HG02938 (cell line): ENCODE measurements around the gene LSM3.

Experiments
- ATAC-seq: cut with Tn5 transposase; IDR thresholded peaks from one replicate; pipeline ENCODE4 v1.9.1; 2021; ENCODE audit warnings: mild to moderate bottlenecking, moderate library complexity; ENCODE audit not compliant: unreplicated experiment

The LSM3 gene

DNA sequence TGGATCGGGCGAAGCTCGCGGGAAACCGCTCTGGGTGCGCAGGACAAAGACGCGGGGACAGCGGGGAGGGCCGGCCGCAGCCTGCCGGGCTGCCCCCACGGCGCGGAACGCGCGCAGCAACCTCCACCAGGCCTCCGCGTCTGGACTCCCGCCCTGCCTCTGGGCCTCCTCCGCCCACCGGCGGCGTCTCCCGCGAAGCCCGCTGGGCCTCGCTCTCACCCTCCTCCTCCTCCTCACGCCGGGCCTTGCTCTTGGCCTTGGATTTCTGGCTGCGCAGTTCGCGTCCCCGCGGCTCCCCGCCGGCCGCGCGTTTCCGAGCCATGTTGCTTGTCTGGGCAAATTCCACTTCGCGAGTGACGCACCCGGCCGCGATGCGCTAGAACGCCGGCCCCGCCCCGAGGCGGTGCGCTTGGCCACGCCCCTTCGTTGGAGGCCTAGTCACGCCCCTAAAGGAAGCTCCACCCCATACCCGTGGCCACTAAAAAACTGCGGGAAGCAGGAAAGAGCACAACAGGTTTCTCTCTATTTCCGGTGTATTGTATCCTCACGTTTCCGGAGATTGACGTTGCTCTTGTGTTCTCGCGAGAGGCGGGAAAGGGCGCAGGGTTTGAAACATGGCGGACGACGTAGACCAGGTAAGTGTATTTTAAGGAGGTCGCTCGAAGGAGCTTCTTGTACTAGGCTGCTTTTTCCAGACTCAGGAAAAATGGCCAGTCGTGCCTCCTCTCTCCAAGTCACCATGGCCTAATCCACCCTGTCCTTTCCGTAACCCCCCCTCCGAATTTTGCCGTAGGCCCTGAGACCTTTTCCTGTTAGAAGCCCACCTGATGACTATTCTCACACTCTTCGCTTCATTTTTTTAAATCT is at the start of gene LSM3, which contains the start of gene XPC:
TSS of gene LSM3 (plus strand) at position 571 of the 867 bp plus-strand sequence. CDS start at position 615, 44 bp downstream.
TSS of gene XPC (minus strand) at position 355 of the 867 bp plus-strand sequence. CDS start at position 322, 33 bp downstream.
- ATAC-seq = peak; percentile 94

DNA sequence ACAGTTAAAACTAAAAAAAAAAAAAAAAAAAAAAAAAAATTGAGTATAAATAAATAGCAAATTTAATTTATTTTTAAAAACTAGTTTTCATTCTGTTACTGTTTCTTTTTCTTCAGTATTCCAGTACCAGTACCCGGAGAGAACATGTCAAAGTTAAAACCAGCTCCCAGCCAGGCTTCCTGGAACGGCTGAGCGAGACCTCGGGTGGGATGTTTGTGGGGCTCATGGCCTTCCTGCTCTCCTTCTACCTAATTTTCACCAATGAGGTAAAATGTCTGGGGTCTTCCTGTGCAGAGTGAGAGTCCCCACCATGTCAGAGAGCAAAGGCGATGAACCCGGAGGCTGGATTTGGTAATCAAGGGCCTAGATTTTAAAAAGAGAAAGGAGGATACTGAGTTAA is 49.3 kb upstream of the LSM3 start:
- no peak for ATAC-seq

DNA sequence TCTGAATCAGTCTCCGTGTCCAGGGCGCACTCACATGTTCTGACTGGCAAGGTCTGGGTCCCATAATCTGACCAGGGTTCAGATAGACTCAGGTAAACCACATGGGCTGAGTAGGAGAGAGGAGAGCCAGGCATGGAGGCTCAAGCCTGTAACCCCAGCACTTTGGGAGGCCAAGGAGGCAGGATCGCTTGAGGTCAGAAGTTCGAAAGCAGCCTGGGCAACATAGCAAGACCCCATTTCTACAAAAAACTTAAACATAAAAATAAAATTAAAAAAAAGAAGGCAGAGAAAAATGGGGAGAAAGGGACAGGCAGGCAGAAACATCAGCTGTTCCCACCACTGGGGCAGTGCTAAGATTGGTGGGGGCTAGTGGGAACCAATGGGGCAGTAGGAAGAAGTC is 48.4 kb upstream of the LSM3 start:
- no peak for ATAC-seq

DNA sequence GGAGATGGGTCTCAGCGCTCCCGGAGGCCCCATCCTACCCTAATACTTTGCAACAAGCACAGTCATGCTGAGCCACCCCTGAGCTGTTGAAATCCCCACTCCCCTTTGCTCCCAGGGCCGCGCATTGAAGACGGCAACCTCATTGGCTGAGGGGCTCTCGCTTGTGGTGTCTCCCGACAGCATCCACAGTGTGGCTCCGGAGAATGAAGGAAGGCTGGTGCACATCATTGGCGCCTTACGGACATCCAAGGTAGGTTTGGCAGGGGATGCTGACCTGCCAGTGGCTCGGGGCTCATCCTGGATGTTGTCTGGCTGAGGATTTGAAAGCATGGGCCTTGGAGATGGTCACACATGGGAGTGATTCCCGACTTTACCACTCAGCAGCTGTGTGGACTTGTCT is 47.9 kb upstream of the LSM3 start:
- ATAC-seq = no peak

DNA sequence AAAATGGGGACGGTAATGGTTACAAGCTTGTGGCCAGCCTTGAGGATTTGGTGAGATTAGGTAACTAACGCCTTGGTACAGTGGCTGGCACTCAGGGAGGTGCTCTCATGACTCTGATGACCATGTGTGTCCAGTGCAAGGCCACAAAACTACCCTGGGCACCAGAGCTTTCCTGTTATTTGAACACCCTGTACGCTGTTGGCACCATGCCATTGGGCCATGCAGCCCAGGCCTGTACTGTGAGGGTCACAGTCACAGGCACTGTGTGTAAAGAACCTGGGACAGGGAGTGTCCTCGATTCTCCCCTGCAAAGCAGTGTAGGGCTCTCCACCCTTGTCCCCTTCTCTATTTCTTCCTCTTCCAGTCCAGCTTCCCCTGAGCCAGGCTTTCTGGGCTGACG is 47.5 kb upstream of the LSM3 start:
- no peak for ATAC-seq

DNA sequence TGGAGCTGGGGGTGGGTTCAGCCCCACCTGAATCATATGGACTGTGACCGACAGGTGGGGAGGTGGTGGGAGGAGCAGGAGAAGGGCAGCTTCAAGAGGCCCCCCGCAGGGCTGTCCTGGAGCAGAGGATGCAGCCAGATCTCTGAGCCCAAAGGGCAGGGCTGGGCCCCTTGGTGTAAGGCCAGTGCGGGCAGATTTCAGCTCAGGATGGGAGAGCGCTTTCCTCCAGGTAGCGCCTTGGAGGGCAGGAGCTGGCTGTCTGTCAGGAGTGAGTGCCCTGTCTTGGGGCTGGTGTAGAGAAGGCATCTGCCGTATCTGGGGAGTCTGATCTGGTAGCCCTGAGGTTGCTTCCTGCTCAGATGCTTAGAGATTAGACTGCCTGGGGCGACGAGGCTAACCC is 46.5 kb upstream of the LSM3 start:
- no peak for ATAC-seq

DNA sequence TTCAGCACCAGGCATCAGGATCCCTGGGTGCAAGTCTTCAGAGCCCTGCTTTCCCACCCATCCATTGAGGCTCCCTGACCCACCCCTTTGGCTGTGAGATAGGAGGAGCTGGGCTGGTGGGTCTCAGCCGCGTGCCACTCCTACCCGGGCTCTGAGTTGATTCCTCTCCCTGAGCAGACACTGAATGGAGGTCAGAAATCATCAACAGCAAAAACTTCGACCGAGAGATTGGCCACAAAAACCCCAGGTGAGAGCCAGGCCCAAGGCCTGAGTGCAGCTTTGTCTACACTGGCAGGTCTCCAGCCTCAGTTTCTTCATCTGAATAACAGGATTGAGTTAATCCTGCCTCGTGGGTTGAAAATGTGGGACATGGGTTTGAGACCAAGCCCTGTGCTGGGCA is 45.9 kb upstream of the LSM3 start:
- no peak for ATAC-seq

DNA sequence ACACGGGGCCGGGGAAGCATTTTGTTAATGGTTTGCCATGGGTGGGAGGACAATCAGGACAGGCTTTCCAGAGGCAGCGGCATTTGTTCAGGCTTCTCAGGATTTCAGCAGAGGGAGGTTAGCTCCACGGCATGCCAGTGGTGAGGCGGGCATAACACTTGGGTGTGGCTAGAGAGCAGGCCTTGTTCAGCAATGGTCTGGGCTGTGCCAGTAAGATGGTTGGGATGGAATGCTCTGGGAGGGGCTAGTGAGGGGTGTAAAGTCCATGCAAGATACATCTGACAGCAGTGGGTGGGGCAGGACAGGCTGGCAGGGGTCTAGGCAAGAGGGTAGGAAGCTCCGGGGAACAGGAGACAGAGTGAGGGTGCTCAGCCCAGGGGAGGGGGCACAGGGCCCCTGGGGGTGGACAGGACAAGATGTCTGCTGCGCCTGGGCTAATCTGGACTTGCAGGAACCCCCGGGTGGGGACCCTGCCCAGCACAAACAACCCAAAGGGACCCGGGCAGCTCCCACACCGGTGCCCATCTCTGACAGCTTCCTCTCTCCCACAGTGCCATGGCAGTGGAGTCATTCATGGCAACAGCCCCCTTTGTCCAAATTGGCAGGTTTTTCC is 45.3 kb upstream of the LSM3 start:
- ATAC-seq = no peak

DNA sequence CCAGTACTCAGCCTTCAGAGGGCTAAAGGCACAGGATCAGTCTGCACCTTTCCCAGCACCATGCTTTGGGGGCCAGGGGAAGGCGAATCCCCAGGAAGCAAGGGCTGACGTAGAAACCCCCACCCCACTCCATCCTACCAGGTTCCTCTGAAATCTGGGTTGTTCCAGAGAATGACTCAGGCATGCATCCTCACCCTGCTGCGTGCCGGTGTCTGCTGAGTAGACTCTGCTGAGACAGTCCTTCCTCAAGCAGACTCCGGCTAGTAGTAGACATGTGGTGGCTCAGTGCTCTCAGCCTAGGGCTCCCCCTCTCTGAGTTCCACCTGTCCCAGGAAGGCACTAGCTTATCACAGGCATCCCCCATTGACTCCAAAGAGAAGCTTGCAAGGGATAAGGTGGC is 44.7 kb upstream of the LSM3 start:
- no peak for ATAC-seq

DNA sequence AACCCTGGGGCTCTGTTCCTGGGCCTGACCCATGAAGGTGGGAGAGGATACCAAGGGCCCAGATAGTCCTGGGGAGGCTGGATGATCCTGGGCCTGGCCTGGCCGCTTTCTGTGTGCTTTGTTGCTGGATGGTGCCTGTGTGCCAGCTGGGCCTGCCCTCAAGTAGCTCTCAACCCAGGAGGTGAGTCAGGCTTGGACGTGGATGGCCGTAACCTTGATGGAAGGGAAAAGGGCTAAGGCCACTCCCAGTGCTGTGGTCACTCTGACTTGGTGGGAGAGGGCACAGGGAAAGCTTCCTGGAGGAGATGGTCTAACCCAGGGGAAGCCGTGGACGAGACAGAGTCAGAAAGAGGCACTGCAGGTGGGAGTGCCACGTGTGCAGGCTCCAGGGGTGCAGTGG is 44.3 kb upstream of the LSM3 start:
- ATAC-seq = no peak

DNA sequence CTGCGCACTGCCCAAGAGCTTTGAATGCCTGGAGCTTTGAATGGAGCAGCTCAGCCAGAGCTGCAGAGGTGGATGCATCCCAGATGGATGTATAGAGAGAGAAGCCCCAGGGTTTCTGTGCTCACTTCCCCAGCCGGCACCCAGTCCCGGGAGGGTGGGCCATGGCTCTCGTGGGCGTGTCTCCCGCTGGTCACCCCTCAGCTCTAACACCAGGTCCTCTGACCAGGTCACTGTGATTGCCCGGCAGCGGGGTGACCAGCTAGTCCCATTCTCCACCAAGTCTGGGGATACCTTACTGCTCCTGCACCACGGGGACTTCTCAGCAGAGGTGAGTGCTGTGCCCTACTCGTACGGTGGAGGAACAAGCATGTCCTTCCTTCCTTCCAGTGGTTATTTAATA is 43.0 kb upstream of the LSM3 start:
- no peak for ATAC-seq

DNA sequence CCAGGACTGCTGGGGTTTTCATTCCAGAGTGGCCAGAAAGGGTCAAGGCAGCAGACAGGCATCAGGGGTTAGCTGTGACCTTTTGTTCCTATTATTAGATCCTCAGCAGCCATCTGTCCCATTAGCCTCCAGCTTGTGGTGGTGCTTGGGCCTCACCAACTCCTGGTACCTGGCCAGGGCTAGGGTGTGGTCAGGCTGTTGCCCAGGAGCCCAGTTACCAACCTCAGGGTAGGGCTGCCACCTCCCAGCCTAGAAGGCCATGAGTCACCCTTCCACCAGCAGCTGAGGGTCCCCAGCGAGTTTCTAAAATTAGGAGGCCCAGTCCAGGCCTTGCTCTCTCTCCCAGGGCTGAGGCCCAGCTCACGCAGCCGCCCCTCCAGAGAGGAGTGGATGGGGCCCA is 41.6 kb upstream of the LSM3 start:
- ATAC-seq = no peak

DNA sequence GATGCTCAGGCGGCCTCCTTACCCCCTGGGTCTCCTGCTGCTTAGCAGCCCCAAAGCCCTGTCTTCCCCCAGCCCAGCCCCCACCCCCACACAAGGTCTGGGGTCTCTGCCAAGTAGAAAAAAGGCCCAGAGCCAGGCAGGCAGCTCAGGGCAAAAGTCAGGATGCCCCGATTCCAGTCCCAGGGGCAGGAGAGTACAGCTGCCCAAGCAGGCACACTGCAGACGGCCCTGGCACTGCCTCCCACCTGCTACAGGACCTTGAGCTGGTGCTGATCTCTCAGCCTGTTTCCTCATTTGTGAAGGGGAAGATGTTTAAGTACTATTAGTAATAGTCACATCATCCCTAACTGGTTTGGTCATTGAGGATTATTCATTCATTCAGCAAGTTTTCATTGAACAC is 41.2 kb upstream of the LSM3 start:
- ATAC-seq = no peak

DNA sequence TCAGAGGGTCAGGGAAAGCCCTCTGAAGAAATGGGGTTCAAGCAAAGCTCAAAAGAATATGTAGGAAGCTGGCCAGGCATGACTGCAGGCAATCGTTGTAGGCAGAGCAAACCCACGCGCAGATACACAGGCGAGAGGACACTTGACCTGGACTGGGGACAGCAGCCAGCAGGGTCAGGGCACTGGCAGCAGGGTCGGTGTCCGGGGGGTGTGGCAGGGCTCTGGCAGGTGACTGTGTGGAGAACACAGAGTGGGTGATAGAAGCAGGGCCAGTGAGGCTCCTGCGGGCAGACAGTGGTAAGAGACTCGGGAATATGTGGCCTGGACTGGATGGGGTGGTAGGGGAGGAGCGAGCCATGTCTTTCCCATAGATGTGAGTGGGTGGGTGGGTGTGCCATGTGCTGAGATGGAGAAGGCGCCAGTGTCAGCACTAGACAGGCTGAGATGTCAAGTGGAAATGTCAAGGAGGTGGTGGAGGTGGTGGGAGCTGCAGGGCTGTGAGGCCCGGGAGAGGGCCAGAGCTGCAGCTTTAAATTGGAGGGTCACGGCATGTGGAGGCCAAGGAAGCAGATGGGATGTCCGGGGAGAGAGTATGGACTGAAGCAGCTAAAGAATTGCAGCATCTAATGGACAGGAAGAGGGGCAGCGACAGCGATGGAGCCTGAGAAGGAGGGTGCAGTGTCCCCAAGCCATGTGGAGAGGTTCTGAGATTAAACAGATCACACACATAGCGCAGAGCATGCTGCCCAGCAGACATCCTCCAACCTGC is 40.3 kb upstream of the LSM3 start:
- no peak for ATAC-seq

DNA sequence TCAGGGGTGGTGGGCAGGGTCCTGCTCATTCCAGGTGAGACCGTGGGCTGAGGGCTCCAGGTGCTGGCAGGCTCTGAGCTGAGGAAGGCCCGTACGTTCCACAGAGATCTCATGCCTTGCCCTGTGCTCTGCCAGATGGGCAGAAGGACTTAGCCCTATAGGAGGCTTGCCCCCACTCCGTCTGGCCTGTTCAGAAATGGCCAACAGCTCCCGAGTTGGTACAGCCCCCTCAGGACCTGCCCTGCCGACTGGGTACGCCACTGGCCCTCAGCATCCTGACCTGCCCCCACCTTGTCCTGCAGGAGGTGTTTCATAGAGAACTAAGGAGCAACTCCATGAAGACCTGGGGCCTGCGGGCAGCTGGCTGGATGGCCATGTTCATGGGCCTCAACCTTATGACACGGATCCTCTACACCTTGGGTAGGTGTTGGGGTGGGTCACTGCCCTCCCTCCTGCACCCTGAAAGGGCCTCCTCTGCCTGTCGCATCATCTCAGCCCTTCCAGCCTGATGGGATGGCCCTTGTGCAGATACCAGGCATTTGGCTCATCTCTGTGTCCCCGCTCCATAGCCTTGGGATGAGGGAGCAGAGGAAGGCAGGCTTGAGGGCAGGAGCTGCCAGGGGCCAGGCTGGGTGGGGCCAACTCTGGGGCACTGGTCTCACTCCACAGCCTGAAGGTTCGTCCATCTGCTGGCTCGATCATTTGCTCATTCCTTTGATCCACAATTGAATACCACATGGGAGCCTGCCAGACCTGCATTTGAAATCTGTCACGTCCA is 39.5 kb upstream of the LSM3 start:
- no peak for ATAC-seq

DNA sequence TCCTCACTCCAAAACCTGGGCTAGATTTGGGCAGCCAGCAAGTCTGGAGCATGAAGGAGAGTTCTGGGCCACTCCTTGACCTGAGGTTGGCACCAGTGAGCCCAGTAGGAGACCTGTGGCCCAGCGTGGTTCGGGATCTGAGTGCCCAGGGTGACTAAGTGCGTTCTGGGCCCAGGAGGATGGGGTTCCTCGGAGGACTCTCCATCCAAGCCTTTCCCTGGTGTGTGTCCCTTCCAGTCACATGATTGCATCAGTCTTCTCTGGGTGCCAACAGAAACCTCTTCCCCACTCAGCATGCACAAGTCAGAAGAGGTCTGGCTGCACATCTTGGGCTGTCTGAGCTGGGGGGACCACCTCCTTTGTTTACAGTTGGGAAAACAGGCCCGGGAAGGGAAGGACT is 38.8 kb upstream of the LSM3 start:
- ATAC-seq = no peak

DNA sequence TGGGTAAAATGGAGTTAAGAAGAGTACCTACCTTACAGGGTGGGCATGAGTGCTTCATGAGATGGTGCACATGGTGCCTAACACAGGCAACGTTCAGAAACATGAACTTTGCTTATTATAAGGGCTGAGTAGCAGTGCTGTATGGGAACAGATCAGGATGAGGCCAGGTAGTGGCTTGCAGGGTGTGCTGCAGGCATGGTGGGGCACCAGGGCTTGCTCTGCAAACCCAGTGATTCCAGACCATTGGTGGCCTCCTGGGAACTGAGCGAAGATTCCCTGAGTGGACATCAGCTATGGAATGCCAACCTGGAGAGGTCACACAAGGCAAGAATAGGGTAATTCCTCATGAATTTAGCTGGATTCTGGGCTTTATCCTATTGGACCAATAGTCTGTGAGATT is 37.9 kb upstream of the LSM3 start:
- no peak for ATAC-seq

DNA sequence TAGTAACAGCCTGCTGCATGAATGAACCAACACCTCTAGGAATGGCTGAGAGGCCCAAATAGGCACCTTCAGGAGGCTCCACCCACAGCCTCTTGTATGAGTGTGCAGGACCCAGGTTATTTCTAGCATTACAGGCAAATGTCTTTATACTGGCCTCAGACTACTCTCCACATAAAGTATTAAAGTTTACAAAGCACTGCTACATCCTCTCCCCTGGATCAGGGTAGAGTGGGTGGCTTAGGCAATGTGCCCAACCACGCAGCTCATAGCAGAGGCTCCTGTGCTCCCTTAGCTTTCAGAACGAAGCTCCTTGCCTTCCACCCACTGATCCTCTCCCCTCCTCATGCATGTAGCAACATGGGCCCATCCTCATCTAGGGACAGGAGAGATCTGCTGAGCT is 37.5 kb upstream of the LSM3 start:
- no peak for ATAC-seq

DNA sequence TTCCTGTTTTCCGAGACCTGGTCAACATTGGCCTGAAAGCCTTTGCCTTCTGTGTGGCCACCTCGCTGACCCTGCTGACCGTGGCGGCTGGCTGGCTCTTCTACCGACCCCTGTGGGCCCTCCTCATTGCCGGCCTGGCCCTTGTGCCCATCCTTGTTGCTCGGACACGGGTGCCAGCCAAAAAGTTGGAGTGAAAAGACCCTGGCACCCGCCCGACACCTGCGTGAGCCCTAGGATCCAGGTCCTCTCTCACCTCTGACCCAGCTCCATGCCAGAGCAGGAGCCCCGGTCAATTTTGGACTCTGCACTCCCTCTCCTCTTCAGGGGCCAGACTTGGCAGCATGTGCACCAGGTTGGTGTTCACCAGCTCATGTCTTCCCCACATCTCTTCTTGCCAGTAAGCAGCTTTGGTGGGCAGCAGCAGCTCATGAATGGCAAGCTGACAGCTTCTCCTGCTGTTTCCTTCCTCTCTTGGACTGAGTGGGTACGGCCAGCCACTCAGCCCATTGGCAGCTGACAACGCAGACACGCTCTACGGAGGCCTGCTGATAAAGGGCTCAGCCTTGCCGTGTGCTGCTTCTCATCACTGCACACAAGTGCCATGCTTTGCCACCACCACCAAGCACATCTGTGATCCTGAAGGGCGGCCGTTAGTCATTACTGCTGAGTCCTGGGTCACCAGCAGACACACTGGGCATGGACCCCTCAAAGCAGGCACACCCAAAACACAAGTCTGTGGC is 36.8 kb upstream of the LSM3 start:
- ATAC-seq = no peak

DNA sequence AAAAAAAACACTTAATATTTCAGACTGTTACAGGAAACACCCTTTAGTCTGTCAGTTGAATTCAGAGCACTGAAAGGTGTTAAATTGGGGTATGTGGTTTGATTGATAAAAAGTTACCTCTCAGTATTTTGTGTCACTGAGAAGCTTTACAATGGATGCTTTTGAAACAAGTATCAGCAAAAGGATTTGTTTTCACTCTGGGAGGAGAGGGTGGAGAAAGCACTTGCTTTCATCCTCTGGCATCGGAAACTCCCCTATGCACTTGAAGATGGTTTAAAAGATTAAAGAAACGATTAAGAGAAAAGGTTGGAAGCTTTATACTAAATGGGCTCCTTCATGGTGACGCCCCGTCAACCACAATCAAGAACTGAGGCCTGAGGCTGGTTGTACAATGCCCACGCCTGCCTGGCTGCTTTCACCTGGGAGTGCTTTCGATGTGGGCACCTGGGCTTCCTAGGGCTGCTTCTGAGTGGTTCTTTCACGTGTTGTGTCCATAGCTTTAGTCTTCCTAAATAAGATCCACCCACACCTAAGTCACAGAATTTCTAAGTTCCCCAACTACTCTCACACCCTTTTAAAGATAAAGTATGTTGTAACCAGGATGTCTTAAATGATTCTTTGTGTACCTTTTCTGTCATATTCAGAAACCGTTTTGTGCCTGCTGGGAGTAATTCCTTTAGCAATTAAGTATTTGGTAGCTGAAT is 35.9 kb upstream of the LSM3 start:
- ATAC-seq = no peak
